ENCODE data around the gene TNF.

Gene TNF

GRCh38 chr6:31573239-31574105 is 1.9 kb upstream of the TNF start:
- no peak for TF ChIP-seq CTCF (conservative IDR thresholded peaks at IDR 0.05; ENCODE audit: low read depth, low read length)
- H3K4me3 ChIP-seq (ENCODE audit: low read length): no peak overlapping the region
- DNase-seq (ENCODE audit: low read depth): no peak

GRCh38 chr6:31574106-31575061 is 981 bp upstream of the TNF start:
- DNase-seq (ENCODE audit: low read depth): no peak

GRCh38 chr6:31575952-31576685 is 754 bp downstream of the TNF start:
- H3K4me3 ChIP-seq (ENCODE audit: low read length): no peak overlapping the region
- no peak for DNase-seq (ENCODE audit: low read depth)
- no peak for TF ChIP-seq CTCF (conservative IDR thresholded peaks at IDR 0.05; ENCODE audit: low read depth, low read length)

More at GRCh38 chr6:31574106-31575061, 981 bp upstream of the TNF start:
- no peak for TF ChIP-seq CTCF (conservative IDR thresholded peaks at IDR 0.05; ENCODE audit: low read depth, low read length)
- H3K4me3 ChIP-seq (ENCODE audit: low read length): no peak overlapping the region

- DNase-seq (ENCODE audit: low read depth): no peak
- TF ChIP-seq CTCF (conservative IDR thresholded peaks at IDR 0.05; ENCODE audit: low read depth, low read length): no peak
- no peak overlapping the region for H3K4me3 ChIP-seq (ENCODE audit: low read length)
Measured at GRCh38 chr6:31576897-31577578, 1.7 kb downstream of the TNF start.

- no peak overlapping the region for H3K4me3 ChIP-seq (ENCODE audit: low read length)
- no peak for DNase-seq (ENCODE audit: low read depth)
- TF ChIP-seq CTCF (conservative IDR thresholded peaks at IDR 0.05; ENCODE audit: low read depth, low read length): no peak
Measured at GRCh38 chr6:31577579-31577966, 2.2 kb downstream of the TNF start.

All from retinal pigment epithelial cell (primary cell).